HG03159 (cell line): Measurements from ENCODE around the gene LEAP2.

ENCODE experiments used
- ATAC-seq: cut with Tn5 transposase; IDR thresholded peaks from one replicate; pipeline ENCODE4 v1.9.1; 2021; ENCODE audit warnings: mild to moderate bottlenecking, moderate library complexity; ENCODE audit not compliant: unreplicated experiment

Gene LEAP2

GRCh38 chr5:132876020-132876759, 2.7 kb downstream of the LEAP2 start:
- ATAC-seq, result no peak

DNA sequence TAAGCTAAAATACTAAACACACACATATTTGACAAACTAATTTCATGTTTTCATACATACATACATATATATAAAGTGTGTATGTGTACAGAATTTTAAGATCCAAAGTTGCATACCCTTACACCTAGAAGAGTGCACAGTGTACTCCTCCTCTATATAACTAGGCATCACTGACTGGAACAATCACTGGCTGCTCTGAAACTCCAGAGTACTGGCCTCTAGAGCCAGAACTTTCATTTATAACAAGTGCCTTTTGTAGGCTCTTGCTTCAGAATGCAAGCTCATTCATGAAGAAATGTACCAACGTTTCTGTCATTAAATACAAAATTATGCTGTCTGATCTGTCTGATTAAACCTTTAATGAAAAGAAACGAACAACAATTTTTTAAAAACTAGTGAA, 4.0 kb downstream of the LEAP2 start:
- no peak for ATAC-seq

DNA sequence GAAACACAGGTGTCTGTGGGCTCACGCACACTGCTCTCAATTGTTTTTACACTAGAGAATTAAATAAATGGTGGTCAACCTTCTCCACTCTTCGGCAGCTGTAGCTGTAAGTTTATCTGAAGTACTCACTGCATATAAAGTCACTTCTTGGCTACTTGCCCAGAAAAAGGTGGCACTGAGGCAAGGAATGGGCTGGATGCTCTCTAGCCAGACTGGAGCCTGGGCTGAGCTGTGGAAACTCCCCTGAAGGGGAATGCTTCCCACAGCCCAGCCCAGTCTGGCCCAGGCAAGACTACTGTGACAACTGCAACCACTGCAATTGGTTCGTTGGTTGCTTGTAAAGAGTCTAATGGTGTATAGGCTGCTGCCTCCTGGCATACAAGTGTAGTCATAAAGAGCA, 4.5 kb downstream of the LEAP2 start:
- ATAC-seq, result no peak

- ATAC-seq, result no peak
Observed at GRCh38 chr5:132883261-132883834, 9.9 kb downstream of the LEAP2 start.

GRCh38 chr5:132884548-132884947, 11.1 kb downstream of the LEAP2 start:
- no peak for ATAC-seq

GRCh38 chr5:132886064-132886823, 12.8 kb downstream of the LEAP2 start:
- no peak for ATAC-seq

GRCh38 chr5:132887283-132887682, 13.8 kb downstream of the LEAP2 start:
- ATAC-seq, result no peak

GRCh38 chr5:132889501-132889900, 16.0 kb downstream of the LEAP2 start:
- no peak for ATAC-seq

DNA sequence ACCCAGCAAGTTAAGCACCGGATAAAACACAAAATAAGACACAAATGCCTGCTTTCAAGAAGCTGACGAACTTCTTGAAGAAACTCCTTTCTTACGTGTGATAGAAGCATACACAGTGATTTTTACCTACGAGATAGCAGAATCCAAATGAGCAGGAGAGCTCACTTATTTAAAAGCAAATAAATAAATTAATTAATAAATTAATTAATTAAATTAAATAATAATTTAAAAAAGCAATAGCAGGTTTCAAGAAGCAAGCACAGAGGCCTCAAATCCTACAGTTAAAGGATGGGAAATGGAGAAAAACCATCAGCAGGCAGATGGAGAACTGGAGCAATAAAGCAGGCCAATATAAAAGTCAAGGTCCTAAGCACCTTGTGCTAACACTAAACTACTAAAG, 17.3 kb downstream of the LEAP2 start:
- no peak for ATAC-seq

DNA sequence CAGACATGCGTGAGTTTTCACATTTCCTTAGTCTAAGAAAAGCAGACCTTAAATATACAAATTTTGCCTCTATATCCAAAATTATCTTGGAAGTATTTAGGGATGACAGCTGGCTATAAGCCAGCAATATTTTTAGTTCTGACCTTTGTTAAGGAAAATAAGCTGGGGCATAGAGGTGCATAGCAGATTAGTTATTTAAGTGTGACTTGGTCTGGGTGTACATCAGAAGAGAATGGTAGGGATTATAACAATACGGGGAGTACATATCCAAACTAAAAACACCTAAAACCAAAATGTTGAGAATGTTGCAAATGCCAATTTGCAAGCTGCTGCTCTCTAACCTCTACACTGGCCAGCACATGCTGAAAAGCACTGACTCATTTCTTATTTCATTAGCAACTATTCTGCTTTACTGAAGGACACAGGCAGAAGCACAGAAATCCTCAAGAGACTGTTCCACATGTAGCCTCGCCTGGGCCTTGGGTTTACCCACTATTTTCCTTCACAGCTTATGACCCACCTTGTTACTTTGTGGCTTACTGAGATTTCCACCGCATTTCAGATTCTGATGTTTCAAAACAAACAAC, 22.3 kb downstream of the LEAP2 start:
- no peak for ATAC-seq

- ATAC-seq, result no peak
Observed at GRCh38 chr5:132896685-132897084, 23.2 kb downstream of the LEAP2 start.

DNA sequence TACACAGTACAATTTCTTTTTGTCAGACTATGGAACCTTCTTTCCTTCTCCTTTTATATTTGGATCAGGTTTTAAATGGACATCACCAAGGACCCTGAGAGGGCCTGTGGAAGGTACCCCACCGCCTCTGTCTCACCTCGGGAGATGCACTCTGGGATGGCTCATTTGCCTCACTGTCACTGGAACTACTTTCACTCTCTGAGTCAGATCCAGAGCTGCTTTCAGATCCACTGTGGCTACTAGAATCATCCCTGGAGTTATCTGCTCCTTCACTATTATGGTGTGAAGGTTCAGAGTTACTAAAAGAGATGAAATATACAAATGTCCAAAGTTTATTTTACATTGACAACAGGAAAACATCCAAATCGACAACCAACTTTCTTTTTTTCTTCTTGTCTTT, 24.6 kb downstream of the LEAP2 start:
- no peak for ATAC-seq

GRCh38 chr5:132901036-132901435, 27.6 kb downstream of the LEAP2 start:
- ATAC-seq, result no peak

GRCh38 chr5:132901730-132902129, 28.3 kb downstream of the LEAP2 start:
- ATAC-seq, result no peak

DNA sequence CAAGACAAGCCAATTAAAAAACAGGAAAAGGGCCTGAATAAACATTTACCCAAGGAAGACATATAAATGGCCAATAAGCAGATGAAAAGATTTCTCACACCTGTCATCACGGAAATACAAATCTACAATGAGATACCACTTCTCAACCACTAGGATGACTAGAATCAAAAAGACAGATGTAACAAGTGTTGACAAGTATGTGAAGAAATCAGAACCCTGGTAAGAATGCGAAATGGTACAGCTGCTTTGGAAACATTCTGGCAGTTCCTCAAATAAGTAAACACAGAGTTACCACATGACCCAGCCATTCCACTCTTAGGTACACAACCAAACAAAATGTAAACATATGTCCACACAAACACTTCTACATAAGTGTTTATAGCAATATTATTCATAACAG, 32.5 kb downstream of the LEAP2 start:
- ATAC-seq, result no peak

DNA sequence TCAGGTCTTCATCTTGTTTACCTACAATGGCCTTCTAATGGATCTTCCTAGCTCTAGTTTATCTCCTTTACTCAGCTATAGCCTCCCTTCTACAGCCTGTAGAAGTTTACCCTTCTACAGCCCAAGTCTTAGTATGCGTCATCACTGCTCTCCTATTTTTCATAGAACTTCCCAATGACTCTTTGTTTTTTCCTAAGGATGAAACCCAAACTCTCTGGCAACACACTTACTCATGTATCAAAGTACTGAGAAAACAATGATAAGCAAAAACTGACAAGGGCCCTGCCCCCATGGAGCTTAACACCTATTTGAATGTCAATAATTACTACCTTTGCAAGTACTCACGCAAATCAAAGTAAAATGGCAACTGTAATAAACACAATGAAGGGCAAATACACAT, 33.7 kb downstream of the LEAP2 start:
- no peak for ATAC-seq

DNA sequence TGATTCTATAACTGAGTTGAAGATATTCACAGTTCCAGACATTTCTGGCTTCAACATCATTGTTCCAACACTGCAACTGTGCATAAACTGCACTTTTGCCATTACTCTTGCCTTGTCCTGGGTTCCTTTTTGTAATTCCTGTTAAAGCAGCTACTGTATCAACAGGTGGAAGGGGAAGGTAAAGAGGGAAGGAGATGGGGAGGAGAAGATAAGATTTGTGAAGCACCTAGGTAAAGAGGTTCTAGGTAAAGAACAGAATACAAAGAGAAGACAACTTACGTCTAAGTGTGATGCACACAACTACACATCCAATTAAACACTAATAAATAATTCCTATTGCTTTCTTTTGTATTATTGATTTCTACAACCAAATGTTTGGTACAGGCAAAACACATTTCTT, 36.2 kb downstream of the LEAP2 start:
- no peak for ATAC-seq

DNA sequence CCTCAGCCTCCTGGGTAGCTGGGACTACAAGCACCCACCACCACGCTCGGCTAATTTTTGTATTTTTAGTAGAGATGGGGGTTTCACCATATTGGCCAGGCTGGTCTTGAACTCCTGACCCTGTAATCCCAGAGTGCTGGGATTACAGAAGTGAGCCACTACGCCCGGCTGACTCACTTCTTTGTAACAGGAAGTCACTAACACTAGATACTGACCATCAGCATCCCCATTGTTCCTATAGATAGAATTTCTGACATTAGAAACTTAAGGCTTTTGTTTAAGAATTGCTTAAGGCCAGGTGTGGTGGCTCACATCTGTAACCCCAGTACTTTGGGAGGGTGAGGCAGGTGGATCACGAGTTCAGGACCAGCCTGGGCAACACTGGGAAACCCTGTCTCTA, 42.2 kb downstream of the LEAP2 start:
- no peak for ATAC-seq

- no peak for ATAC-seq
Observed at GRCh38 chr5:132916086-132916485, 42.6 kb downstream of the LEAP2 start.
